ENCODE results near the gene GTF3C1.

The GTF3C1 gene

GRCh38 chr16:27425961-27426360, 123.8 kb downstream of the GTF3C1 start:
- Histone ChIP-seq H2AFZ (ENCODE audit: low read length, unreplicated experiment) (no peak overlapping the region), H3K27ac (ENCODE audit: low read depth, low read length) (no peak overlapping the region)

GRCh38 chr16:27424772-27425498, 124.8 kb downstream of the GTF3C1 start:
- Histone ChIP-seq H3K4me3 (ENCODE audit: low read depth, low read length) (no peak overlapping the region), H3K4me1 (ENCODE audit: control insufficient read depth, insufficient read depth, low read length, unreplicated experiment) (peaks cover 12% of the 10 kb centered on the region), H3K27me3 (ENCODE audit: insufficient read depth, low read length) (no peaks in the 10 kb centered on the region), H3K79me2 (ENCODE audit: control insufficient read depth, insufficient read depth, low read length, unreplicated experiment) (no peaks in the 10 kb centered on the region), H3K36me3 (ENCODE audit: insufficient read depth, low read length) (no peaks in the 10 kb centered on the region), H3K27ac (ENCODE audit: low read depth, low read length) (no peak overlapping the region), H2AFZ (ENCODE audit: low read length, unreplicated experiment) (no peak overlapping the region)

More at GRCh38 chr16:27425961-27426360, 123.8 kb downstream of the GTF3C1 start:
- Histone ChIP-seq H3K27me3 (ENCODE audit: insufficient read depth, low read length) (no peaks in the 10 kb centered on the region), H3K4me1 (ENCODE audit: control insufficient read depth, insufficient read depth, low read length, unreplicated experiment) (peaks cover 12% of the 10 kb centered on the region), H3K79me2 (ENCODE audit: control insufficient read depth, insufficient read depth, low read length, unreplicated experiment) (no peaks in the 10 kb centered on the region), H3K4me3 (ENCODE audit: low read depth, low read length) (no peak overlapping the region), H3K36me3 (ENCODE audit: insufficient read depth, low read length) (no peaks in the 10 kb centered on the region)

- H3K4me3 ChIP-seq (ENCODE audit: low read depth, low read length) = no peak overlapping the region
- H3K79me2 ChIP-seq (ENCODE audit: control insufficient read depth, insufficient read depth, low read length, unreplicated experiment) = no peaks in the 10 kb centered on the region
- H3K27me3 ChIP-seq (ENCODE audit: insufficient read depth, low read length) = no peaks in the 10 kb centered on the region
- no peaks in the 10 kb centered on the region for H3K36me3 ChIP-seq (ENCODE audit: insufficient read depth, low read length)
- no peak overlapping the region for H3K27ac ChIP-seq (ENCODE audit: low read depth, low read length)
- H3K4me1 ChIP-seq (ENCODE audit: control insufficient read depth, insufficient read depth, low read length, unreplicated experiment) = peaks cover 12% of the 10 kb centered on the region
- no peak overlapping the region for H2AFZ ChIP-seq (ENCODE audit: low read length, unreplicated experiment)
These were observed 127.6 kb downstream of the GTF3C1 start for GRCh38 chr16:27421961-27422740.

GRCh38 chr16:27417047-27417671, 132.6 kb downstream of the GTF3C1 start:
- no peak overlapping the region for H2AFZ ChIP-seq (ENCODE audit: low read length, unreplicated experiment)

GRCh38 chr16:27414788-27415431, 134.8 kb downstream of the GTF3C1 start:
- no peak overlapping the region for H3K27ac ChIP-seq (ENCODE audit: low read depth, low read length)
- no peaks in the 10 kb centered on the region for H3K36me3 ChIP-seq (ENCODE audit: insufficient read depth, low read length)
- H3K79me2 ChIP-seq (ENCODE audit: control insufficient read depth, insufficient read depth, low read length, unreplicated experiment) = no peaks in the 10 kb centered on the region
- no peak overlapping the region for H2AFZ ChIP-seq (ENCODE audit: low read length, unreplicated experiment)
- H3K27me3 ChIP-seq (ENCODE audit: insufficient read depth, low read length) = no peaks in the 10 kb centered on the region
- no peak overlapping the region for H3K4me3 ChIP-seq (ENCODE audit: low read depth, low read length)
- H3K4me1 ChIP-seq (ENCODE audit: control insufficient read depth, insufficient read depth, low read length, unreplicated experiment) = no peaks in the 10 kb centered on the region

More at GRCh38 chr16:27417047-27417671, 132.6 kb downstream of the GTF3C1 start:
- H3K36me3 ChIP-seq (ENCODE audit: insufficient read depth, low read length) = no peaks in the 10 kb centered on the region
- H3K4me3 ChIP-seq (ENCODE audit: low read depth, low read length) = no peak overlapping the region
- H3K79me2 ChIP-seq (ENCODE audit: control insufficient read depth, insufficient read depth, low read length, unreplicated experiment) = no peaks in the 10 kb centered on the region
- no peaks in the 10 kb centered on the region for H3K27me3 ChIP-seq (ENCODE audit: insufficient read depth, low read length)
- no peak overlapping the region for H3K27ac ChIP-seq (ENCODE audit: low read depth, low read length)
- H3K4me1 ChIP-seq (ENCODE audit: control insufficient read depth, insufficient read depth, low read length, unreplicated experiment) = no peaks in the 10 kb centered on the region

- Histone ChIP-seq H2AFZ (ENCODE audit: low read length, unreplicated experiment) (no peak overlapping the region), H3K27me3 (ENCODE audit: insufficient read depth, low read length) (no peaks in the 10 kb centered on the region), H3K27ac (ENCODE audit: low read depth, low read length) (no peak overlapping the region), H3K4me1 (ENCODE audit: control insufficient read depth, insufficient read depth, low read length, unreplicated experiment) (no peaks in the 10 kb centered on the region), H3K36me3 (ENCODE audit: insufficient read depth, low read length) (no peaks in the 10 kb centered on the region), H3K4me3 (ENCODE audit: low read depth, low read length) (no peak overlapping the region), H3K79me2 (ENCODE audit: control insufficient read depth, insufficient read depth, low read length, unreplicated experiment) (no peaks in the 10 kb centered on the region)
These were observed 135.8 kb downstream of the GTF3C1 start for GRCh38 chr16:27413956-27414355.

GRCh38 chr16:27410761-27411160, 139.0 kb downstream of the GTF3C1 start:
- no peak overlapping the region for H2AFZ ChIP-seq (ENCODE audit: low read length, unreplicated experiment)
- no peaks in the 10 kb centered on the region for H3K79me2 ChIP-seq (ENCODE audit: control insufficient read depth, insufficient read depth, low read length, unreplicated experiment)
- no peaks in the 10 kb centered on the region for H3K27me3 ChIP-seq (ENCODE audit: insufficient read depth, low read length)
- H3K27ac ChIP-seq (ENCODE audit: low read depth, low read length) = no peak overlapping the region
- H3K4me1 ChIP-seq (ENCODE audit: control insufficient read depth, insufficient read depth, low read length, unreplicated experiment) = peaks cover 25% of the 10 kb centered on the region
- H3K4me3 ChIP-seq (ENCODE audit: low read depth, low read length) = no peak overlapping the region
- no peaks in the 10 kb centered on the region for H3K36me3 ChIP-seq (ENCODE audit: insufficient read depth, low read length)

Data from ACC112 (cell line).